GM18508 (cell line): ENCODE data around the gene POLE4.

Experiments
- ATAC-seq: cut with Tn5 transposase; IDR thresholded peaks from one replicate; pipeline ENCODE4 v1.9.1; 2021; ENCODE audit warnings: moderate number of reproducible peaks; ENCODE audit not compliant: insufficient read depth, unreplicated experiment

Gene POLE4

GRCh38 chr2:74939919-74940812, 18.3 kb upstream of the POLE4 start:
- no peak for ATAC-seq

GRCh38 chr2:74941284-74941683, 17.2 kb upstream of the POLE4 start:
- no peak for ATAC-seq

GRCh38 chr2:74942263-74942662, 16.2 kb upstream of the POLE4 start:
- no peak for ATAC-seq

DNA sequence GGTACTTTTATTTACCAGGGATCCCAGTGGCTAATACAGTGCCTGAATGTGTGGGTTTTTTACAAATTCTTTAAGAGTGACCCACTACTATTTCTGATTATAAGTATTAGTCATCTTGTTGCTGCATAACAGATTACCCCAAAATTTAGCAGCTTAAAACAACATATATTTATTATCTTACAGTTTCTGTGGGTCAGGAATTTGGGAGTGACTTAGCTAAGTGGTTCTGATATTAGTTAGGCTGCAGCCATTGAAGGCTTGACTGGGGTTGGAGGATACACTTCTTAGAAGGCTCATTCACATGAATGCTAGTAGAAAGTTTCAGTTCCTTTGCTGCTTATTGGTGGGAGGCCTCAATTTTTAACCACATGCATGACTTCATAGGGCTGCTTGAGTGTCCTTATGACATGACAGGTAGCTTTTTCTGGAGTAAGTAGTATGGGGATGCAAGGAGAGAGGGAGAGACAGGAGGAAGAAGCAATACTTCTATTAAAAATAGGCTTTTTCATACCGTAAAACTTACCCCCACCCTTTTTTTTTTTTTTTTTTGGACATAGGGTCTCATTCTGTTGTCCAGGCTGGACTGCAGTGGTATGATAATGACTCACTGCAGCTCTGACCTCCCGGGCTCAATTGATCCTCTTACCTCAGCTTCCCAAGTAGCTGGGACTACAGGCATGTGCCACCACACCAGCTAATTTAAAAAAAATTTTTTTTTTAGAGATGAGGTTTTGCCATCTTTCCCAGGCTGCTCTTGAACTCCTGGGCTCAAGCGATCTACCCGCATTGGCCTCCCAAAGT, 13.3 kb upstream of the POLE4 start:
- peak; percentile 100 for ATAC-seq

DNA sequence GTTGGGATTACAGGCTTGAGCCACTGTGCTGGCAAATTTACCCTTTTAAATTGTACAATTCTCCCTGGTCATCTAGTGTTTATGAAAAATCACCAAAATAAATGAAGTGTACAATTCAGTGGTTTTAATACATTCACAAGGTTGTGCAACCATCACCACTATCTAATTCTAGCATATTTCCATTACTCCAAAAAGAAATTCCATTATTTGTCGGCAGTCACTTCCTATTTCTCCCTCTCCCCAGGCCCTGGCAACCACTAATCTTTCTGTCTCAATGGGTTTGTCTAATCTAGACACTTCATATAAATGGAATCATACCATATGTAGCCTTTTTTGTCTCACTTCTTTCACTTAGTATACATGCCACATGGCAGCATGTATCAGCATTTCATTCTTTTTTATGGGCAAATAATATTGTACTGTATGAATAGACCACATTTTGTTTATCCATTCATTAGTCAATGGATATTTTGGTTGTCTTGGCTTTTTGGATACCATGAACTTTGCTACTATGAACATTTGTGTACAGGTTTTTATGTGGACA, 12.6 kb upstream of the POLE4 start:
- ATAC-seq: no peak

DNA sequence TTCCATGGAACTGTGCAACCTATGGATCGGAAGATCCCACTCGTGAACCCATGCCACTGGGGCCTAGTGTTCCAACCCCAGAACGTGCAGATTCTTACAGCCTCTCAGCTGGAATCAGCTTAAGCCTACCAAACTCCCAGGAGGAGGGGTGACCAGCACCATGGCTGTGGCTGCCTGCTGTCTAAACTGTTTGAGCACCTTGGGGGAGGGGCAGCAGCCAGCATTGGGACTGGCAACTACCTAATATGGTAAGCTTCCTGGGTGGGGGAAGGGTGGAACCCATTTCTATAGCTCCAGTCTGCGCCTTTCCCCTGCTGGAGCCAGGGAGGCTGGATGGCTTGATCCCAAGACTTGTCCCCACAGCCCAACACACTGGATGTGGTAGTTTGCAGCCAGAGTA, 10.7 kb upstream of the POLE4 start:
- no peak for ATAC-seq

GRCh38 chr2:74948779-74949178, 9.7 kb upstream of the POLE4 start:
- ATAC-seq: no peak

DNA sequence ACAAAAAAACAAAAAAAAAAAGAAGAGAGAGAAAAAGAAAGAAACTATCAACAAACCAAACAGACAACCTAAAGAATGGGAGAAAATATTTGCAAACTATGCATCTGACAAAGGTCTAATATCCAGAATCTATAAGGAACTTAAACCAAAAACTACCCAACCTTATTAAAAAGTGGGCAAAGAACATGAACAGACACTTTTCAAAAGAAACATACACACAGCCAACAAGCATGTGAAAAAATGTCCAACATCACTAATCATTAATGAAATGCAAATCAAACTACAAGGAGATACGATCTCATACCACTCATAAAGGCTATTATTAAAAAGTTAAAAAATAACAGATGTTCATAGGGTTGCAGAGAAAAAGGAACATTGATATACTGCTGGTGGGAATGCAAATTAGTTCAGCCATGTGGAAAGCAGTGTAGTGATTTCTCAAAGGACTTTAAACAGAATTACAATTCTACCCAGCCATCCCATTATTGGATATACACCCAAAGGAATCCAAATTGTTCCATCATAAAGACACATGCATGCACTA, 7.2 kb upstream of the POLE4 start:
- ATAC-seq: peak; percentile 79

- ATAC-seq: no peak
Measured at GRCh38 chr2:74952575-74952974, 5.9 kb upstream of the POLE4 start.

DNA sequence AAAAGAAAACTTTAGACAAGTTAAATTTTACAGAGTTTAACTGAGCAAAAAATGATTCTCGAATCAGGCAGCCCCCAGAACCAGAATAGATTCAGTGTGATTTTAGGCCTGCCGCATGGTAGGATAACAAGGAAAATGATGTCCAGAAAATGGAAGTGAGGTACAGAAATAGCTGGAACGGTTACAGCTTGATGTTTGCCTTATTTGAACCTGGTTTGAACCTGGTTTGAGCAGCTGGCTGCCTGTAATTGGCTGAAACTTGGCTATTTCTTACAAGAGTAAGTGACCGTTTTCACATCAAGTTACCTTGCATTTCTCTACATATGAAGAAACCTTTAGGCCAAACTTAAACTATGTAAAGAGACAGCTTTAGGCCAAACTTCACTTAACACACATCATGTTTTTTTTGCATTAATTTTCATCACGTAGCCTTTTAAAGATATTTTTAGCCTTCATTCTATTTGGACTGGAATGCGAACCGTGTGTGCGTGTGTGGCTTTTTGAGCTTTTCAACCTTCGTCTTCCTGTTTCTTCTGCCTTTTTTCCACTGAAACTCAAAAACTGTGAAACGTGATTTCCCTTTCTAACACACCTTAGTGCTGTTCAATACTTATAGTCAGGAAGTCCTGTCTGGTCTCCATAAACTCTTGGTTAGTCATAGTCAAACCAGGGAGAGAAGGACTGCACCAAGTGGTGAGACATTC, 4.5 kb upstream of the POLE4 start:
- no peak for ATAC-seq

DNA sequence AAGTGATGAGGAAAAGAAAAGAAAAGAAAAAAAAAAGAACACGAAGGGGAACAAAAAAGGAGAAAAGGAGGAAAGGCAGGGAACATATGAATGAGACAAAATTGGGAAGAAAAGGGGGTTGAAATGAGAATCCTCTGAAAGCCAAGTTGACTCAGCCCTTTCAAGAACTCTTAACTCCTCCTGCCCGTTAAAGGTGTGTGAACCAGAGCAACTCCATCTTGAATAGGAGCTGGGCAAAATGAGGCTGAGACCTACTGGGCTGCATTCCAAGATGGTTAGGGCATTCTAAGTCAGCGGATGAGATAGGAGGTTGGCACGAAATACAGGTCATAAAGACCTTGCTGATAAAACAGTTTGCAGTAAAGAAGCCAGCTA, 4.0 kb upstream of the POLE4 start:
- no peak for ATAC-seq

- ATAC-seq: no peak
Measured at GRCh38 chr2:74957886-74958273, 563 bp upstream of the POLE4 start.

- ATAC-seq: no peak
Measured at GRCh38 chr2:74959106-74959751, 786 bp downstream of the POLE4 start.

DNA sequence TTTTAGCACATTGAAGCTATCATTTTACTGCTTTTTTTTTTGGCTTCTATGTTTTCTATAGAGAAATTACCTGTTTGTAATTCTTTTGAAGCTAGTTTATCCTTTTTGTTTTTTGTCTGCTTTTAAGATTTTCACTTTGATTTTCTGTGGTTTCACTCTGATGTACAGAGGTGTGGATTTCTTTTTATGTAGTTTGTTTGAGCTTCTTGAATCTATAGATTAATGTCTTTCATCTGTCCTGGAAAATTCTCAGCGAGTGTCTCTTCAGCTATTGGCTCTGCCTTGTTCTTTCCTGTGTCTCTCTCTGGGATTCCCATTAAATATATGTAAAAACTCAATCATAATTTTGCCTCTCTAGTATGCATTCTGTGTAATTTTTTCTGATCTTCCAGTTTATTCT, 8.4 kb downstream of the POLE4 start:
- no peak for ATAC-seq

GRCh38 chr2:74975016-74975415, 16.6 kb downstream of the POLE4 start:
- no peak for ATAC-seq

- ATAC-seq: no peak
Measured at GRCh38 chr2:74979844-74980243, 21.4 kb downstream of the POLE4 start.

DNA sequence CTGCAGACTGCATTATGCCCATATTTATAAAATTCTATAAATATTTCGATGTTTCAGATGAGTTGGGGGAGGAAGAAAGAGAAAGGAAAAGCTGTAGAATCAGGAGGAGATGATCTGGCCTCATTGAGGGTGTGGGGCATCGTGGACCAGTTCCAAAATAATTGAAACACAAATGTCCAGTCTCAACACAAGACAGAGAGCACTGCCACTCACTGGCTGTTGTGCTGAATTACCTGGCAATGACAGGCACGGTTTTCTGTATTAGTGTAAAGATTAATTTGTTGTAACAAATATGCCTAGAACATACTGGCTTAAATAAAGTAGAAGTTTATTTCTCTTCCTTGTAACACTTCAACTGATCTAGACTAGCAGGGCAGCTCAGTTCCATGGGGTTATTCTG, 24.1 kb downstream of the POLE4 start:
- ATAC-seq: no peak

- no peak for ATAC-seq
Measured at GRCh38 chr2:74983631-74984392, 25.4 kb downstream of the POLE4 start.

GRCh38 chr2:74984947-74985637, 26.6 kb downstream of the POLE4 start:
- no peak for ATAC-seq
